Measurements from ENCODE around the gene CD1D.

- no peak for TF ChIP-seq POLR2A (IDR thresholded peaks at IDR 0.05)
- TF ChIP-seq CTCF (IDR thresholded peaks at IDR 0.05) = no peak
Observed at GRCh38 chr1:158147401-158147800, 33.3 kb upstream of the CD1D start.

Measured in esophagus squamous epithelium (tissue), 4 donors.